K562 (cell line): ENCODE results near the gene DNASE1L1. TPM values are rescaled to one million over a fixed set of nuclear protein-coding genes. Genes with fewer than 3 reads are reported as not detected.

Source experiments
- E4F1 ChIP-seq: fragments of 250-450 bp; sonication (Bioruptor Pico); IDR thresholded peaks from 2 replicates; pipeline ENCODE4 v1.5.0; 2021; ENCODE audit warnings: mild to moderate bottlenecking, borderline replicate concordance
- HLTF ChIP-seq: fragments of 450-650 bp; IDR thresholded peaks from 2 replicates; pipeline ENCODE4 v1.6.1; 2016
- HNRNPUL1 ChIP-seq: fragments of 200-400 bp; formaldehyde crosslinking; IDR thresholded peaks from 2 replicates; pipeline ENCODE4 v1.6.1; 2017; ENCODE audit warnings: low read length
- JUNB ChIP-seq: fragments of 450-650 bp; formaldehyde crosslinking; conservative IDR thresholded peaks from 2 replicates; pipeline ENCODE4 v1.4.0; 2020; ENCODE audit warnings: mild to moderate bottlenecking
- KDM2B ChIP-seq: fragments of 250-450 bp; sonication (Bioruptor Pico); IDR thresholded peaks from 2 replicates; pipeline ENCODE4 v1.8.0; 2021; ENCODE audit warnings: mild to moderate bottlenecking, moderate library complexity
- KHSRP ChIP-seq: fragments of 450-650 bp; IDR thresholded peaks from 2 replicates; pipeline ENCODE4 v1.6.1; 2017
- L3MBTL2 ChIP-seq: fragments of 450-650 bp; IDR thresholded peaks from 2 replicates; pipeline ENCODE4 v1.6.1; 2016; ENCODE audit warnings: mild to moderate bottlenecking, moderate library complexity
- MITF ChIP-seq: IDR thresholded peaks from 2 replicates; pipeline ENCODE4 v1.6.1; 2014; ENCODE audit warnings: antibody characterized with exemption
- NCOA4 ChIP-seq: fragments of 450-650 bp; IDR thresholded peaks from 2 replicates; pipeline ENCODE4 v1.6.1; 2018; ENCODE audit warnings: mild to moderate bottlenecking; ENCODE audit not compliant: partially characterized antibody
- NELFE ChIP-seq: IDR thresholded peaks from 2 replicates; pipeline ENCODE4 v1.6.1; 2011; ENCODE audit warnings: mild to moderate bottlenecking; ENCODE audit not compliant: insufficient read depth, insufficient read length
- NFRKB ChIP-seq: fragments of 450-650 bp; IDR thresholded peaks from 2 replicates; pipeline ENCODE4 v1.6.1; 2016; ENCODE audit warnings: low read depth
- NUFIP1 ChIP-seq: fragments of 450-650 bp; IDR thresholded peaks from 2 replicates; pipeline ENCODE4 v1.6.1; 2018; ENCODE audit not compliant: partially characterized antibody
- PCBP2 ChIP-seq: fragments of 200-400 bp; formaldehyde crosslinking; IDR thresholded peaks from 2 replicates; pipeline ENCODE4 v1.6.1; 2018; ENCODE audit warnings: low read length, low read depth, mild to moderate bottlenecking, moderate library complexity; ENCODE audit not compliant: poor library complexity, severe bottlenecking
- PML ChIP-seq: IDR thresholded peaks from 2 replicates; pipeline ENCODE4 v1.6.1; 2012; ENCODE audit warnings: low read length, inconsistent platforms
- ZBTB17 ChIP-seq: fragments of 450-650 bp; formaldehyde crosslinking; IDR thresholded peaks from 2 replicates; pipeline ENCODE4 v1.4.0; 2020; ENCODE audit warnings: mild to moderate bottlenecking
- ZBTB5 ChIP-seq: fragments of 450-650 bp; IDR thresholded peaks from 2 replicates; pipeline ENCODE4 v1.6.1; 2017; ENCODE audit warnings: antibody characterized with exemption
- ZKSCAN1 ChIP-seq: fragments of 150-350 bp; IDR thresholded peaks from 2 replicates; pipeline ENCODE4 v1.6.1; 2016; ENCODE audit warnings: low read depth, low read length
- ZNF695 ChIP-seq: fragments of 450-650 bp; formaldehyde crosslinking; IDR thresholded peaks from 2 replicates; pipeline ENCODE4 v1.4.0; 2020; ENCODE audit warnings: mild to moderate bottlenecking, moderate library complexity
- polyA plus RNA-seq, 8 experiments: library from polyadenylated mRNA; depleted of rRNA in 4 of 8; stranded (reverse) in 5 of 8; unstranded in 3 of 8; fragments of >200 nt; fragmentation: Nextera tagmentation in 2 of 8; fragmentation: Illumina TruSeq in 1 of 8; extraction: Ambion mirVana in 2 of 8; extraction: Trizol in 1 of 8; gene quantifications; 2 replicates each; pipeline versions ENCODE4 v1.2.1 to v1.2.3, GENCODE V29; 2011 to 2014; ENCODE audit warnings: inconsistent platforms in 1 of 8, missing spikeins in 1 of 8
- total RNA-seq, 7 experiments: library from RNA; depleted of rRNA in 6 of 7; stranded (reverse); fragments of >200 nt in 6 of 7; fragmentation: Illumina TruSeq in 2 of 7; extraction: Trizol in 2 of 7; gene quantifications; 2 replicates each; pipeline versions ENCODE4 v1.2.1 to v1.2.3, GENCODE V29; 2011 to 2021; ENCODE audit warnings: low replicate concordance in 1 of 7
- TF ChIP-seq, protein P1 (sequence below): fragments of 250-450 bp; sonication (Bioruptor Pico); IDR thresholded peaks from 2 replicates; pipeline ENCODE4 v1.8.0; 2022; ENCODE audit warnings: moderate library complexity, mild to moderate bottlenecking, inconsistent platforms
- TF ChIP-seq, protein P2 (sequence below): fragments of 450-650 bp; IDR thresholded peaks from 2 replicates; pipeline ENCODE4 v1.6.1; 2014; ENCODE audit warnings: low read depth, mild to moderate bottlenecking, moderate library complexity, borderline replicate concordance
- TF ChIP-seq, protein P3 (sequence below): fragments of 250-450 bp; sonication (Bioruptor Pico); IDR thresholded peaks from 2 replicates; pipeline ENCODE4 v1.8.0; 2021; ENCODE audit warnings: borderline replicate concordance, mild to moderate bottlenecking, moderate library complexity; ENCODE audit not compliant: poor library complexity, severe bottlenecking

DNASE1L1 gene
- total and polyA plus RNA-seq, 9 of the 15 experiments (the other 6 are each of a cell fraction or from before 2014, with no cell fraction given), result 0.73 to 12.6 (median 7.9) TPM

DNA sequence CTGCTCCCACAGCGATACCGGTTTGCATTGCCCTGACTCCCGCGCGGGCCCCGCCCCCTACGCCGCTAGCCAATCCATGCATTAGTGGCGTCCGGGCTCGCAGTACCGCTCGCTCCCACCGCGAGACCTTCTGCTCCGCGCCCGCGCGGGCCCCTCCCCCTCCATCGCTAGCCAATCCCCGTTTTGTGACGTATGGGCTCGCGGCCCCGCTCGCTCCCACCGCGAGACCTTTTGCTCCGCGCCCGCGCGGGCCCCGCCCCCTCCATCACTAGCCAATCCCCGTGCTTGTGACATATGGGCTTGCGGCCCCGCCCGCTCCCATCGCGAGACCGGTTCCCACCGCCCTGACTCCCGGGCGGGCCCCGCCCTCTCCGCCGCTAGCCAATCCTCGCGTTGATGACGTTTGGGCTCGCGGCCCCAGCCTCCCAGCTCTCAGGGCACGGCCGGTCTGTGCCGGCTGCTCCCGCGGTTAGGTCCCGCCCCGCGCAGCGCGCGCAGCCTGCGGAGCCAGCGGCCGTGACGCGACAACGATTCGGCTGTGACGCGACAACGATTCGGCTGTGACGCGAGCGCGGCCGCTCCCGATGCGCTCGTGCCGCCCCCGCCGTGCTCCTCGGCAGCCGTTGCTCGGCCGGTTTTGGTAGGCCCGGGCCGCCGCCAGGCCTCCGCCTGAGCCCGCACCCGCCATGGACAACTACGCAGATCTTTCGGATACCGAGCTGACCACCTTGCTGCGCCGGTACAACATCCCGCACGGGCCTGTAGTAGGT is 30.1 kb downstream of the DNASE1L1 start, which contains the start of gene EMD (continued):
- TF ChIP-seq ZKSCAN1 (no peak; the same call in 1 of the 2 replicates), NCOA4 (no peak), NUFIP1 (no peak), JUNB (CRISPR knock-in tag) (no peak), L3MBTL2 (peak; percentile 76), KDM2B (CRISPR knock-in tag) (no peak), HLTF (no peak), NELFE (no peak), HNRNPUL1 (no peak), NFRKB (no peak), KHSRP (peak; percentile 89), PML (0 out of 2 replicates have a peak, but pooled peaks have one; percentile 28), ZBTB5 (no peak), ZBTB17 (no peak), ZNF695 (CRISPR knock-in tag) (no peak), E4F1 (CRISPR knock-in tag) (no peak), MITF (no peak), PCBP2 (no peak)
- TF ChIP-seq, protein P1, sequence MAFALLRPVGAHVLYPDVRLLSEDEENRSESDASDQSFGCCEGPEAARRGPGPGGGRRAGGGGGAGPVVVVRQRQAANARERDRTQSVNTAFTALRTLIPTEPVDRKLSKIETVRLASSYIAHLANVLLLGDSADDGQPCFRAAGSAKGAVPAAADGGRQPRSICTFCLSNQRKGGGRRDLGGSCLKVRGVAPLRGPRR, result no peak
- TF ChIP-seq, protein P2, sequence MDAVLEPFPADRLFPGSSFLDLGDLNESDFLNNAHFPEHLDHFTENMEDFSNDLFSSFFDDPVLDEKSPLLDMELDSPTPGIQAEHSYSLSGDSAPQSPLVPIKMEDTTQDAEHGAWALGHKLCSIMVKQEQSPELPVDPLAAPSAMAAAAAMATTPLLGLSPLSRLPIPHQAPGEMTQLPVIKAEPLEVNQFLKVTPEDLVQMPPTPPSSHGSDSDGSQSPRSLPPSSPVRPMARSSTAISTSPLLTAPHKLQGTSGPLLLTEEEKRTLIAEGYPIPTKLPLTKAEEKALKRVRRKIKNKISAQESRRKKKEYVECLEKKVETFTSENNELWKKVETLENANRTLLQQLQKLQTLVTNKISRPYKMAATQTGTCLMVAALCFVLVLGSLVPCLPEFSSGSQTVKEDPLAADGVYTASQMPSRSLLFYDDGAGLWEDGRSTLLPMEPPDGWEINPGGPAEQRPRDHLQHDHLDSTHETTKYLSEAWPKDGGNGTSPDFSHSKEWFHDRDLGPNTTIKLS, result peak; percentile 77
- TF ChIP-seq, protein P3, sequence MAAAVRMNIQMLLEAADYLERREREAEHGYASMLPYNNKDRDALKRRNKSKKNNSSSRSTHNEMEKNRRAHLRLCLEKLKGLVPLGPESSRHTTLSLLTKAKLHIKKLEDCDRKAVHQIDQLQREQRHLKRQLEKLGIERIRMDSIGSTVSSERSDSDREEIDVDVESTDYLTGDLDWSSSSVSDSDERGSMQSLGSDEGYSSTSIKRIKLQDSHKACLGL (CRISPR knock-in tag), result no peak
